GM12892 (cell line): ENCODE measurements around the gene STK10.

Experiments used
- POLR2A ChIP-seq: IDR thresholded peaks from 2 replicates; pipeline ENCODE4 v1.6.1; 2011; ENCODE audit warnings: low read depth, low read length, control low read depth
- POLR2AphosphoS5 ChIP-seq: IDR thresholded peaks from 2 replicates; pipeline ENCODE4 v1.6.1; 2011; ENCODE audit warnings: low read depth, low read length, control low read depth

DNA sequence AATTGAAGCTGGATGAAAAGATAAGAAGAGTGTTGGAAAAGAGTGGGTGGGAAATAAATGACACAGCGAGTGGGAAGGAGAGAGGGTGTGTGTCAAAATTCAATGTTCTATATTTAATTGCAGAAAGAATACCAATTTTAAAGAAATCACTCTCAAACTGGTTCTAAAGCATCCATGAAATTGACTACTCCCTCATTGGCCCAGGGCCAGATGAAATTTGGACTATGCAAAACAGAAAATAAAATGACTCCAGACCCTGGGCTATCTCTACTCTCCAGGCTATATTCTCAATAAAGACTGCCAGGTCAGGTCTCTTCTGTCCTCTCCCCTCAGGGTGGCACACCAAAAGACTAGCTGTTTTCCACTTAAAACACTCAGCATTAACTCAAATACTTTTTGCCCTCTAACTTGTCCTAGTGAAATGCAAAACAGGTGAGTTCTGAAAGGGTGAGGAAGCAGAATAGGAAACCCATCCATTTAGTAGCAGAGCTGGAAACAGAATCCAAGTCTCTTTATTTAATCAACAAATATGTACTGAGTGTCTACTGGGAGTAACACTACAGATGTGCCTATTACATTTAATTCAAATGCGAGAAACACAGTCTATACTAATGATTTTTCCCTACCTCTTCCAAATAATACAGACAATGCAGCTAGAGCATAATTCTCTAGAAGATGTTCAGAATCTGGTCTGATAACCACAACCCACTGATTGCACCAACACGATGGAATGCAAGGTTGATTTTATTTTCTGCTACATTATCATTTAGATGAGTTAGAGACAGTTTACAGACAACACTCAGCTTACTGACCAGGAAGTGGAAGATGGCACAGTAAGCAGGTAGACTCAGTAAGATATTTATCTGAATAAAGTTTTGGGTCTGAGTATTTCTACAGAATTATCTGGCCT, 48.1 kb upstream of the STK10 start:
- no peak for TF ChIP-seq POLR2A
- TF ChIP-seq POLR2AphosphoS5: no peak
